Raji (cell line): ENCODE results near the gene PRDM2.

Experiments used
- POLR2A ChIP-seq: IDR thresholded peaks from 2 replicates; pipeline ENCODE4 v1.6.1; 2011; ENCODE audit warnings: low read depth, low read length, control low read depth; ENCODE audit not compliant: insufficient read depth

Gene PRDM2, protein sequence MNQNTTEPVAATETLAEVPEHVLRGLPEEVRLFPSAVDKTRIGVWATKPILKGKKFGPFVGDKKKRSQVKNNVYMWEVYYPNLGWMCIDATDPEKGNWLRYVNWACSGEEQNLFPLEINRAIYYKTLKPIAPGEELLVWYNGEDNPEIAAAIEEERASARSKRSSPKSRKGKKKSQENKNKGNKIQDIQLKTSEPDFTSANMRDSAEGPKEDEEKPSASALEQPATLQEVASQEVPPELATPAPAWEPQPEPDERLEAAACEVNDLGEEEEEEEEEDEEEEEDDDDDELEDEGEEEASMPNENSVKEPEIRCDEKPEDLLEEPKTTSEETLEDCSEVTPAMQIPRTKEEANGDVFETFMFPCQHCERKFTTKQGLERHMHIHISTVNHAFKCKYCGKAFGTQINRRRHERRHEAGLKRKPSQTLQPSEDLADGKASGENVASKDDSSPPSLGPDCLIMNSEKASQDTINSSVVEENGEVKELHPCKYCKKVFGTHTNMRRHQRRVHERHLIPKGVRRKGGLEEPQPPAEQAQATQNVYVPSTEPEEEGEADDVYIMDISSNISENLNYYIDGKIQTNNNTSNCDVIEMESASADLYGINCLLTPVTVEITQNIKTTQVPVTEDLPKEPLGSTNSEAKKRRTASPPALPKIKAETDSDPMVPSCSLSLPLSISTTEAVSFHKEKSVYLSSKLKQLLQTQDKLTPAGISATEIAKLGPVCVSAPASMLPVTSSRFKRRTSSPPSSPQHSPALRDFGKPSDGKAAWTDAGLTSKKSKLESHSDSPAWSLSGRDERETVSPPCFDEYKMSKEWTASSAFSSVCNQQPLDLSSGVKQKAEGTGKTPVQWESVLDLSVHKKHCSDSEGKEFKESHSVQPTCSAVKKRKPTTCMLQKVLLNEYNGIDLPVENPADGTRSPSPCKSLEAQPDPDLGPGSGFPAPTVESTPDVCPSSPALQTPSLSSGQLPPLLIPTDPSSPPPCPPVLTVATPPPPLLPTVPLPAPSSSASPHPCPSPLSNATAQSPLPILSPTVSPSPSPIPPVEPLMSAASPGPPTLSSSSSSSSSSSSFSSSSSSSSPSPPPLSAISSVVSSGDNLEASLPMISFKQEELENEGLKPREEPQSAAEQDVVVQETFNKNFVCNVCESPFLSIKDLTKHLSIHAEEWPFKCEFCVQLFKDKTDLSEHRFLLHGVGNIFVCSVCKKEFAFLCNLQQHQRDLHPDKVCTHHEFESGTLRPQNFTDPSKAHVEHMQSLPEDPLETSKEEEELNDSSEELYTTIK (N-terminal part only)

DNA sequence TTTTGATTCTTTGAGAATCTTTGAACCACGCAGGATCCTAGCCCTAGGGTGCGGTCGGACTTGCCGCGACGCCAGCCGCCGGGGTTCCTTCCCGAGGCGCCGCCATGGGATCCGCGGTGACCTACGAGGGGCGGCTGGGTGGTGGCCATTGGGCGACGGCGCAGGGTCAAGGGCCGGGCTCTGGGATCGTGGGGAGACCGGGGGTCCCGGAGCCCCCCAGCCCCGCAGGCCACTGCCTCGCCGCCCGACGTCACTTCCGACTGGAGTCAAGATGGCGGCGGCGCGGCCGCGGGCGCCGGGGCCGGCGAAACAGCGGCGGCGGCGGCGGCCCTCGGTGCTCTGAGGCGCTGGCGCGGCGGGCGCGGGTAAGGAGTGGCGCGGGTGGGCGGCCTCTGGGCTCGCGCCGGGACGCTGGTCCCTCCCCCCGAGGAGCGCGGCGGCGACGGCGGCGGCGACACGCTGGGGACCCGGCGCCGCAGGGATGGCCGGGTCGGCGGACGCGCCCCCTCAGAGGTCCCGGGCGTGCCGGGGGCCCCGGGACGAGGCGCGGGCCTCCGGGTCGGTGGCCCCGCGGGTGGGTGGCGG, at the start of gene PRDM2:
PRDM2 (plus strand) TSS at position 253 of the 585 bp plus-strand sequence. CDS start 15,418 bp downstream, outside the sequence.
- peak; percentile 36; the same call in 1 of the 2 replicates for TF ChIP-seq POLR2A

DNA sequence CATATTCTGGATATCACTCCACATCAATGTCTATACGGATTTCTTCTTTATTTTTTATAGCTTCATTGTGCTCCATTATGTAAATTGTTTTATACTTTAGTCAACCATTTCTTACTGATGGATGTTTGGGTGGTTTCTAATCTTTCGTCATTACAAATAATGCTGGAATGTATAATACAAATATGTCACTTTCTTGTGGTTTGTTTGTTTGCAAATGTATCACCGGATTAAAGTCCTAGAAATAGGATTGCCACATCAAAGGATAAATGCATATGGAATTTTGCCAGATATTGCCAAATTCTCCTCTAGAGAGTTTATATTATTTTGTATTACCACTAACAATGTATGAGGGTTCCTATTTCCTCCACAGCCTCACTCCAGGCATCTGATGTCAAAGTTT, 48.7 kb upstream of the PRDM2 start:
- no peak for TF ChIP-seq POLR2A

DNA sequence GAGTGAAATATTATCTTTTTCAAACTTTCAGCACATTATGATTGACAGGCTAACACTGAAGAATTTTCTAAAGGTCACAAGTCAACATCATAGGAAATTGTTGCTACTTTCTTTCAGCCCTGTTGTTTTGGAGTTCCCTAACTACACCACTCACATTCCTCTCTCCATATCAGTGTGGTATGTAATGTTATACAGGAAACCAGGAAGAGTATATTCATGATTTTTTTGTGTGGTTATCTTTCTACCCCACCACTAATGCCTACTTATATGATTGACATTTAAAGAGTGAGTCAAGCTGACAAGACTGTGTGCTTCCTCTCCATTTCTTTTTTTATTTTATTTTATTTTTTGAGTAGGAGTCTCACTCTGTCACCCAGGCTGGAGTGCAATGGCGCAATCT, 47.8 kb upstream of the PRDM2 start:
- TF ChIP-seq POLR2A: no peak

DNA sequence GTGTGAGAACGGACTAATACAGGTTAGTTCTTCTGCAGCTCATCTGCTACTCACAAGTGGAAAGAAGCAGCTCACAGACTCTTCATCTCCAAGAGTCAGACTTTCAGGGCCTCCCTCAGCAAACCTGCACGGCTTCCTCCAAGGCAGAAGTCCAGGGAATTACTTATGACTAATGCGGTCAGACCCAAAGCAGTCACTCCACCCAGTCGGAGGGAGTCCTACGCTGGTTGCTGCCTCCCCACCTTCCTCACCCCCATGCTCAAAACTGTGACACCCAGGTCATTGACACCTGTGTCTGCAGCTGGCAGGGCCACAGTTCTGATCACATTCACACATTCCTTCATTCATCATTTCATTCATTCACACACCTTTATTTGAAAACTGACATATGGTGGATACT, 38.4 kb upstream of the PRDM2 start:
- no peak for TF ChIP-seq POLR2A

- no peak for TF ChIP-seq POLR2A
Observed at GRCh38 chr1:13662493-13662892, 37.5 kb upstream of the PRDM2 start.

GRCh38 chr1:13663969-13664368, 36.0 kb upstream of the PRDM2 start:
- TF ChIP-seq POLR2A: no peak

DNA sequence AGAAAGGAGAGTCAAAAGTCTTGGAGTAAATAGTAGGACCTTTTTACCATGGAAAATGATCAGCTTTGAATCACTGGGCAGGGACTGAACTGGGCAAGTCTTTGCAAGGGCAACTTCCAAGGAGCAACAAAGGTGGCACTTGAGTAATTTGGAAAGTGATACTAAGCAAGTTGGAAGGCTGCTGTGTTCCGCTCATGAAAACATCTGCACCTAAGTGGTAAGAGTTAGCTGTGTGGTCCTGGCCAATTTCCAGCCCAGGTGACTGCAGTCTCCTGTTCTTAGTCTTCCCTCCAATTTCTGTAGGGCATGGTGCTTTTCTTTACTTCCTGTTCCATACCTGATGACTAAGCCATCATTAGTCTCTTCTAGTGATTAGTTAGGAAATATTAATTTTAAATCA, 35.5 kb upstream of the PRDM2 start:
- no peak for TF ChIP-seq POLR2A

- TF ChIP-seq POLR2A: 0 out of 2 replicates have a peak, but pooled peaks have one; percentile 27
Observed at GRCh38 chr1:13666317-13666716, 33.7 kb upstream of the PRDM2 start.

DNA sequence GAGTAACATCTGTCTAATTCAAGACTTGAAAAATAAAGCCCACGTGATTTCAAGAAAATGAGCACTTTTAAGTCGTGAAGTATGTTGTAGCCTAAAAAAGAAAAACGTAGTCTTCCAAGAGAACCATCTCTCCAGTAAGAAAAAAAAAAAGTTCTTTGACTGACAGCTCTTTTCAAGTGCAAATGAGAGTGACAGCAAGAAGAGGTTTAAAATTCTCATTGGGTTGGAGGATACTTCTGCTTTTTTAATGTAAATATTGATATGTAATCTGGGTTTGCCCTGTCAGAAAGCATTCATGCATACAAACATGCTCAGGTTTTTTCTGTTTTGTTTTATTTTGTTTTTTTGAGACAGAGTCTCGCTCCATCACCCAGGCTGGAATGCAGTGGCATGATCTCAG, 32.3 kb upstream of the PRDM2 start:
- TF ChIP-seq POLR2A: no peak; the same call in 1 of the 2 replicates

GRCh38 chr1:13674377-13674776, 25.6 kb upstream of the PRDM2 start:
- TF ChIP-seq POLR2A: no peak

GRCh38 chr1:13675151-13675651, 24.8 kb upstream of the PRDM2 start:
- TF ChIP-seq POLR2A: no peak

DNA sequence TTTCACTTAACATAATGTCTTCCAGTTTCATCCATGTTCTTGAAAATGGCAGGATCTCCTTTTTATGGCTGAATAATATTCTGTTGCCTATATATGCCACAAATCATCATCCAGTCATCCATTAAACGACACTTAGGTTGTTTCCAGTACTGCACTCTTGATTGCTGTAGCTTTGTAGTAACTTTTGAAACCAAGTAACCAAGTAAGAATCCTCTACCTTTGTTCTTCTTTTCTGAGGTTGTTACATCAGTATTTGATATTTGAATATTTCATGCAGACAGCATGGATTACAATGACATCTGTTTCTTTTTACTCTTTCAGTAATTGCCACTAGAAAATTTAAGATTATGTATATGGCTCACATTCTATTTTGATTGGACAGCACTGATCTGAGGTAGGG, 22.1 kb upstream of the PRDM2 start:
- no peak for TF ChIP-seq POLR2A

- no peak for TF ChIP-seq POLR2A
Observed at GRCh38 chr1:13679651-13680050, 20.3 kb upstream of the PRDM2 start.

GRCh38 chr1:13681921-13682320, 18.1 kb upstream of the PRDM2 start:
- no peak for TF ChIP-seq POLR2A

DNA sequence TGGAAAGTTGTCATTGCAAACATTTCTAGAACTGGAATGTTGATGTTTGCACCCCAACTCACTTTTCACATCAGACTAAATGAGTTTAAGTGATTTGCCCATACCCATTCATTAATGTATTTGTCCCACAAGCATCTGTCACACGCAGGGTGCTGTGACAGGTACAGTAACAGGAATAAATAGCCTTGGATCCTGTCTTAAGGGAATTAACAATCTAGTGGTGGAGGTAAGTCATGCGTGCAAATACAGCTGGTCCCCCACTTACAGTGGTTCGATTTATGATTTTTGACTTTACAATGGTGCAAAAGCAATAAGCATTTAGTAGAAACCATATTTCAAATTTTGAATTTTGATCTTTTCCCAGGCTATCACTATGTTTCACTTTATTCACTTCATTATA, 17.5 kb upstream of the PRDM2 start:
- TF ChIP-seq POLR2A: no peak

DNA sequence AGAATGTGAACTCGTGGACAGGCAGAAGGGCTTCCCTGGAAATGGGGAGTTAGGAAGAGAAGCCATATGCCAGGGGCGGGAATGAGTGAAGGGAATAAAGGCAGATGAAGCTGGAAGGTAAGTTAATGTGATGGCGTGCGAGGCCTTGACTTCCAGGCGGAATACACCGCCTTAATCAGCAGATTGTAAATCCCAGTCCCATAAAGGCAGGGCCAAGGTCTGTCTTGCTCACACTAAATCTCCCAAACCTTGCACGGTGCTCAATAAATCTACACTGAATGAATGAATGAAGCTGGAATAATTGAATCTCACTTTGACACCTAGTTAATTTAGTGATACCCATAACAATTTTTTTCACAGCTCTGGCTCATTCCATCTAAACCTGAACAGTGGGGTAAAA, 16.8 kb upstream of the PRDM2 start:
- TF ChIP-seq POLR2A: no peak
